Tracheal epithelial cell (primary cell): ENCODE measurements around the gene TMEM52B. TPM values are rescaled to one million over a fixed set of nuclear protein-coding genes. Genes with fewer than 3 reads are reported as not detected.

Experiments used
- total RNA-seq: library from RNA; depleted of rRNA; stranded (reverse); fragments of >200 nt; gene quantifications from 2 replicates; pipeline ENCODE4 v1.2.1, GENCODE V29; 2014

TMEM52B gene
- 0.24 TPM in 1 of 2 replicates, not detected in the other for total RNA-seq

GRCh38 chr12:10178821-10179220 lies at the start of gene TMEM52B:
Gene TMEM52B (plus strand): TSS chr12:10179032. CDS start chr12:10179575, 543 bp downstream.

GRCh38 chr12:10130042-10130441 lies 48.8 kb upstream of the TMEM52B start, which contains the start of gene CLEC7A:
Gene CLEC7A (minus strand): TSS chr12:10130199. CDS start chr12:10130082, 117 bp downstream.

GRCh38 chr12:10171973-10172728 lies 6.7 kb upstream of the TMEM52B start, which contains the start of gene OLR1:
Gene OLR1 (minus strand): TSS chr12:10172132. CDS start chr12:10172077, 55 bp downstream.

GRCh38 chr12:10212739-10213131 lies 33.9 kb downstream of the TMEM52B start, which contains the start of gene GABARAPL1:
Gene GABARAPL1 (plus strand): TSS chr12:10212877. CDS start chr12:10213130, 253 bp downstream.

Other genes with a start within 250 kb of the TMEM52B start
- not detected in 2 replicates for gene CLEC2A, start 246.7 kb upstream of the TMEM52B start, total RNA-seq
- gene CLEC12A, start 207.6 kb upstream of the TMEM52B start, total RNA-seq = not detected in 2 replicates
- not detected in 2 replicates for gene CLEC1B, start 179.9 kb upstream of the TMEM52B start, total RNA-seq
- not detected in 2 replicates for gene CLEC12B, start 168.4 kb upstream of the TMEM52B start, total RNA-seq
- not detected in 2 replicates for gene CLEC9A, start 148.3 kb upstream of the TMEM52B start, total RNA-seq
- gene CLEC1A, start 80.0 kb upstream of the TMEM52B start, total RNA-seq = under 0.01 TPM in 1 of 2 replicates, not detected in the other
- 0.48 TPM in 1 of 2 replicates, not detected in the other for gene CLEC7A, start 48.8 kb upstream of the TMEM52B start, total RNA-seq
- gene OLR1, start 6.9 kb upstream of the TMEM52B start, total RNA-seq = under 0.01 and 1.4 TPM in 2 replicates
- gene GABARAPL1, start 33.8 kb downstream of the TMEM52B start, total RNA-seq = 23.9 and 24.1 TPM in 2 replicates
- gene KLRD1, start 128.8 kb downstream of the TMEM52B start, total RNA-seq = under 0.01 and 0.24 TPM in 2 replicates
- not detected in 2 replicates for gene KLRK1, start 211.0 kb downstream of the TMEM52B start, total RNA-seq
- gene KLRC4, start 230.7 kb downstream of the TMEM52B start, total RNA-seq = not detected in 2 replicates
- not detected in 2 replicates for gene KLRC3, start 241.6 kb downstream of the TMEM52B start, total RNA-seq